Ramos (cell line): Measurements from ENCODE around the gene SYNGAP1.
"Not testable (repeated sequence)": the region's sequence is repeated elsewhere in the genome, so short reads cannot be mapped to it uniquely, and the experiment has no call there.

ENCODE experiments used
- in situ Hi-C: fragments of 300-500 bp; cut with MboI; formaldehyde crosslinking; loops from one replicate; pipeline ENCODE4 v1.14.3; 2022; ENCODE audit warnings: low sequenced_read_pairs; ENCODE audit not compliant: unreplicated experiment

Gene SYNGAP1

GRCh38 chr6:33459226-33459625 is 39.4 kb downstream of the SYNGAP1 start:
- in situ Hi-C loops = no loop called here

- in situ Hi-C loops = no loop called here
Observed at GRCh38 chr6:33466075-33466735, 46.3 kb downstream of the SYNGAP1 start.

GRCh38 chr6:33467091-33467490 is 47.2 kb downstream of the SYNGAP1 start:
- in situ Hi-C loops = no loop called here

- in situ Hi-C loops = no loop called here
Observed at GRCh38 chr6:33469661-33470060, 49.8 kb downstream of the SYNGAP1 start.

GRCh38 chr6:33477864-33478263 is 58.0 kb downstream of the SYNGAP1 start:
- in situ Hi-C loops = no loop called here

GRCh38 chr6:33481192-33481591 is 61.3 kb downstream of the SYNGAP1 start:
- in situ Hi-C loops = no loop called here

- in situ Hi-C loops = not testable (repeated sequence)
Observed at GRCh38 chr6:33482620-33483019, 62.8 kb downstream of the SYNGAP1 start.

GRCh38 chr6:33483678-33484077 is 63.8 kb downstream of the SYNGAP1 start:
- in situ Hi-C loops = no loop called here

- in situ Hi-C loops = not testable (repeated sequence)
Observed at GRCh38 chr6:33484673-33485262, 64.9 kb downstream of the SYNGAP1 start.

- in situ Hi-C loops = not testable (repeated sequence)
Observed at GRCh38 chr6:33485680-33486079, 65.8 kb downstream of the SYNGAP1 start.

GRCh38 chr6:33488339-33488738 is 68.5 kb downstream of the SYNGAP1 start:
- in situ Hi-C loops = no loop called here

- in situ Hi-C loops = no loop called here
Observed at GRCh38 chr6:33490198-33490597, 70.3 kb downstream of the SYNGAP1 start.

- in situ Hi-C loops = no loop called here
Observed at GRCh38 chr6:33490621-33491020, 70.8 kb downstream of the SYNGAP1 start.

- in situ Hi-C loops = no loop called here
Observed at GRCh38 chr6:33492093-33492492, 72.2 kb downstream of the SYNGAP1 start.

GRCh38 chr6:33497157-33497556 is 77.3 kb downstream of the SYNGAP1 start:
- in situ Hi-C loops = no loop called here

GRCh38 chr6:33502486-33502885 is 82.6 kb downstream of the SYNGAP1 start:
- in situ Hi-C loops = no loop called here

GRCh38 chr6:33504486-33504885 is 84.6 kb downstream of the SYNGAP1 start:
- in situ Hi-C loops = no loop called here
